SU-DHL-6 (cell line): ENCODE results near the gene ARPP21.

Experiments
- EZH2phosphoT487 ChIP-seq: fragments of 200-600 bp; sonication (generic), shearing (Covaris generic); conservative IDR thresholded peaks from 2 replicates; pipeline ENCODE4 v1.6.1; 2018; ENCODE audit warnings: mild to moderate bottlenecking, antibody characterized with exemption, low read length, moderate library complexity, mixed read lengths
- TF ChIP-seq, protein P1 (sequence below): fragments of 200-600 bp; sonication (generic); IDR thresholded peaks from one replicate; pipeline ENCODE4 v1.5.1; 2017; ENCODE audit warnings: antibody characterized with exemption, mild to moderate bottlenecking, low read length, moderate library complexity; ENCODE audit not compliant: insufficient read depth, poor library complexity, severe bottlenecking

DNA sequence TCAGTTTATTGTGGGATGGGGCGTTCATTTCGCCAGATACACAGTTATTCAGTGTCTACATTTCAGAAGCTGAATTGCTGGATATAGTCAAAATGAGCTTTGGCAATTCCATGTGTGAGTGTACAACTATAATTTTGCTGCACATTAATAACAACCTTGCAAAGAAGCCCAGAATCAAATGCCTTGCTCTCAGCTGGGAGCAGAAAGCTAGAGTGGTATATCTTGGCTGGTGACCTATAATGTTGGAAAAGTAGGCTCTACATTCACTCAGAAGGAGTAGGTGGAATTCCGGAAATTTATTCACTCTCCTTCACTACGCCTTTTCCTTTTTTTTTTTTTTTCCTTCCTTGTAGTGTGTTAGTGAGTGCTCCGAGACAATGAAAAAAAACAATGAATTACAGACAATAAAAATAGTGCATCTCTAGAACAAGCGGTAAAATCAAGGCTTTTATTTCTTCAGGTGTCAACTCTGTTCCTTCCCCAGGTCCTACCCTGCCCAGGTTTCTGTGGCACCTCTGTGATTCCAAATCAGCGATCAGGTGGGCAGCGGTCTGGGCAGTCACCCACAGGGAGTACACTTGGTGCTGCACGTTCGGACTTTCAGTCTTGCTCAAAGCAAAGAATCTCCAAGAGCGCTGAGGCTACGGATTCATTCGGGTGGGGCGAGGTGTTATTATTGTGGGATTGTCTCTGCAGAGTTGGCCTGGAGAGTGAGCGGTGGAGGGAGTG lies 910 bp upstream of the ARPP21 start:
- TF ChIP-seq, protein P1, sequence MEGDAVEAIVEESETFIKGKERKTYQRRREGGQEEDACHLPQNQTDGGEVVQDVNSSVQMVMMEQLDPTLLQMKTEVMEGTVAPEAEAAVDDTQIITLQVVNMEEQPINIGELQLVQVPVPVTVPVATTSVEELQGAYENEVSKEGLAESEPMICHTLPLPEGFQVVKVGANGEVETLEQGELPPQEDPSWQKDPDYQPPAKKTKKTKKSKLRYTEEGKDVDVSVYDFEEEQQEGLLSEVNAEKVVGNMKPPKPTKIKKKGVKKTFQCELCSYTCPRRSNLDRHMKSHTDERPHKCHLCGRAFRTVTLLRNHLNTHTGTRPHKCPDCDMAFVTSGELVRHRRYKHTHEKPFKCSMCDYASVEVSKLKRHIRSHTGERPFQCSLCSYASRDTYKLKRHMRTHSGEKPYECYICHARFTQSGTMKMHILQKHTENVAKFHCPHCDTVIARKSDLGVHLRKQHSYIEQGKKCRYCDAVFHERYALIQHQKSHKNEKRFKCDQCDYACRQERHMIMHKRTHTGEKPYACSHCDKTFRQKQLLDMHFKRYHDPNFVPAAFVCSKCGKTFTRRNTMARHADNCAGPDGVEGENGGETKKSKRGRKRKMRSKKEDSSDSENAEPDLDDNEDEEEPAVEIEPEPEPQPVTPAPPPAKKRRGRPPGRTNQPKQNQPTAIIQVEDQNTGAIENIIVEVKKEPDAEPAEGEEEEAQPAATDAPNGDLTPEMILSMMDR = no peak
- TF ChIP-seq EZH2phosphoT487 = no peak
